ENCODE data around the gene NLRP11.

DNA sequence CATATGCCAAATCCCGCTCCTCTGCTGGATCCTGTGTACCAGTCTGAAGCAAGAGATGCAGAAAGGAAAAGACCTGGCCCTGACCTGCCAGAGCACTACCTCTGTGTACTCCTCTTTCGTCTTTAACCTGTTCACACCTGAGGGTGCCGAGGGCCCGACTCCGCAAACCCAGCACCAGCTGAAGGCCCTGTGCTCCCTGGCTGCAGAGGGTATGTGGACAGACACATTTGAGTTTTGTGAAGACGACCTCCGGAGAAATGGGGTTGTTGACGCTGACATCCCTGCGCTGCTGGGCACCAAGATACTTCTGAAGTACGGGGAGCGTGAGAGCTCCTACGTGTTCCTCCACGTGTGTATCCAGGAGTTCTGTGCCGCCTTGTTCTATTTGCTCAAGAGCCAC, 26.6 kb upstream of the NLRP11 start:
- TF ChIP-seq TCF12 (IDR thresholded peaks at IDR 0.05; ENCODE audit: low read depth) (no peak), EP300 (IDR thresholded peaks at IDR 0.05; ENCODE audit: borderline replicate concordance) (no peak)

Measured in Ishikawa (cell line).